Measurements from ENCODE around the gene TMEM132C. TPM values are rescaled to one million over a fixed set of nuclear protein-coding genes. Genes with fewer than 3 reads are reported as not detected.

The TMEM132C gene
- total RNA-seq, 2 donors from 2014 or later = 0.26 to 0.33 TPM

- H3K4me3 ChIP-seq (ENCODE audit: low read length) = no peak overlapping the region
- no peaks in the 10 kb centered on the region for H3K27me3 ChIP-seq (ENCODE audit: control insufficient read depth, insufficient read depth, low read length, poor library complexity, severe bottlenecking)
- H3K9me3 ChIP-seq (ENCODE audit: control insufficient read depth, low read length) = no peaks in the 10 kb centered on the region
- H3K4me1 ChIP-seq (ENCODE audit: control insufficient read depth, insufficient read depth, low read length) = no peaks in the 10 kb centered on the region
- H3K36me3 ChIP-seq (ENCODE audit: control insufficient read depth, insufficient read depth, low read length) = no peaks in the 10 kb centered on the region
- 39 to 61% methylated on average over 2 to 3 of the region's 3 CpGs for WGBS, 2 experiments (ENCODE audit: insufficient coverage in 1 of 2, insufficient read length in 1 of 2)
- peaks cover 2% of the 10 kb centered on the region for H3K9me3 Mint-ChIP-seq
- no peaks in the 10 kb centered on the region for H3K36me3 Mint-ChIP-seq (ENCODE audit: low read depth)
- H3K27ac Mint-ChIP-seq = peak overlapping the region; percentile 27
- no peaks in the 10 kb centered on the region for H3K4me1 Mint-ChIP-seq
- DNase-seq = no peak
- H3K9ac ChIP-seq (ENCODE audit: extremely low read depth, low read length, poor library complexity, severe bottlenecking) = no peak overlapping the region
- H3K4me3 Mint-ChIP-seq = no peak overlapping the region
- H3K27ac ChIP-seq (ENCODE audit: low read depth, low read length) = no peak overlapping the region
- no peaks in the 10 kb centered on the region for H3K27me3 Mint-ChIP-seq (ENCODE audit: insufficient read depth)
- TF ChIP-seq CTCF (conservative IDR thresholded peaks at IDR 0.05) = peak; percentile 71
Observed at GRCh38 chr12:128531170-128531569, 264.2 kb downstream of the TMEM132C start.

GRCh38 chr12:128534906-128535305 lies 267.9 kb downstream of the TMEM132C start:
- Mint-ChIP-seq H3K36me3 (ENCODE audit: low read depth) (no peaks in the 10 kb centered on the region), H3K4me3 (no peak overlapping the region), H3K4me1 (no peaks in the 10 kb centered on the region), H3K9me3 (peaks cover 9% of the 10 kb centered on the region), H3K27me3 (ENCODE audit: insufficient read depth) (no peaks in the 10 kb centered on the region), H3K27ac (no peak overlapping the region)
- H3K27me3 ChIP-seq (ENCODE audit: control insufficient read depth, insufficient read depth, low read length, poor library complexity, severe bottlenecking) = no peaks in the 10 kb centered on the region
- no peak for TF ChIP-seq CTCF (conservative IDR thresholded peaks at IDR 0.05)
- DNase-seq = no peak
- no peak overlapping the region for H3K9ac ChIP-seq (ENCODE audit: extremely low read depth, low read length, poor library complexity, severe bottlenecking)
- WGBS, 2 experiments (ENCODE audit: insufficient coverage in 1 of 2, insufficient read length in 1 of 2) = 77 to 80% methylated on average over 3 to 5 of the region's 5 CpGs
- no peak overlapping the region for H3K27ac ChIP-seq (ENCODE audit: low read depth, low read length)
- no peaks in the 10 kb centered on the region for H3K9me3 ChIP-seq (ENCODE audit: control insufficient read depth, low read length)
- no peaks in the 10 kb centered on the region for H3K36me3 ChIP-seq (ENCODE audit: control insufficient read depth, insufficient read depth, low read length)
- no peak overlapping the region for H3K4me3 ChIP-seq (ENCODE audit: low read length)
- no peaks in the 10 kb centered on the region for H3K4me1 ChIP-seq (ENCODE audit: control insufficient read depth, insufficient read depth, low read length)

GRCh38 chr12:128536810-128537209 lies 269.8 kb downstream of the TMEM132C start:
- Mint-ChIP-seq H3K4me3 (no peak overlapping the region), H3K27me3 (ENCODE audit: insufficient read depth) (no peaks in the 10 kb centered on the region), H3K36me3 (ENCODE audit: low read depth) (no peaks in the 10 kb centered on the region), H3K9me3 (peaks cover 9% of the 10 kb centered on the region), H3K4me1 (no peaks in the 10 kb centered on the region), H3K27ac (no peak overlapping the region)
- Histone ChIP-seq H3K9me3 (ENCODE audit: control insufficient read depth, low read length) (no peaks in the 10 kb centered on the region), H3K4me3 (ENCODE audit: low read length) (no peak overlapping the region), H3K36me3 (ENCODE audit: control insufficient read depth, insufficient read depth, low read length) (no peaks in the 10 kb centered on the region), H3K27ac (ENCODE audit: low read depth, low read length) (no peak overlapping the region), H3K4me1 (ENCODE audit: control insufficient read depth, insufficient read depth, low read length) (no peaks in the 10 kb centered on the region), H3K27me3 (ENCODE audit: control insufficient read depth, insufficient read depth, low read length, poor library complexity, severe bottlenecking) (no peaks in the 10 kb centered on the region), H3K9ac (ENCODE audit: extremely low read depth, low read length, poor library complexity, severe bottlenecking) (no peak overlapping the region)
- no peak for TF ChIP-seq CTCF (conservative IDR thresholded peaks at IDR 0.05)
- DNase-seq = no peak
